Measurements from ENCODE around the gene MRTFA. TPM values are rescaled to one million over a fixed set of nuclear protein-coding genes. Genes with fewer than 3 reads are reported as not detected.

Gene MRTFA
- polyA plus RNA-seq, 2 of the 4 experiments (the other 2 are of a cell fraction), result 6.8 to 48.3 TPM

GRCh38 chr22:40366068-40366467, 270.5 kb downstream of the MRTFA start (continued):
- TF ChIP-seq EHMT2 (IDR thresholded peaks at IDR 0.05; ENCODE audit: low read depth) (no peak), RARB (CRISPR knock-in tag; IDR thresholded peaks at IDR 0.05) (no peak), KDM5A (IDR thresholded peaks at IDR 0.05) (no peak)
- TF ChIP-seq, protein P1, sequence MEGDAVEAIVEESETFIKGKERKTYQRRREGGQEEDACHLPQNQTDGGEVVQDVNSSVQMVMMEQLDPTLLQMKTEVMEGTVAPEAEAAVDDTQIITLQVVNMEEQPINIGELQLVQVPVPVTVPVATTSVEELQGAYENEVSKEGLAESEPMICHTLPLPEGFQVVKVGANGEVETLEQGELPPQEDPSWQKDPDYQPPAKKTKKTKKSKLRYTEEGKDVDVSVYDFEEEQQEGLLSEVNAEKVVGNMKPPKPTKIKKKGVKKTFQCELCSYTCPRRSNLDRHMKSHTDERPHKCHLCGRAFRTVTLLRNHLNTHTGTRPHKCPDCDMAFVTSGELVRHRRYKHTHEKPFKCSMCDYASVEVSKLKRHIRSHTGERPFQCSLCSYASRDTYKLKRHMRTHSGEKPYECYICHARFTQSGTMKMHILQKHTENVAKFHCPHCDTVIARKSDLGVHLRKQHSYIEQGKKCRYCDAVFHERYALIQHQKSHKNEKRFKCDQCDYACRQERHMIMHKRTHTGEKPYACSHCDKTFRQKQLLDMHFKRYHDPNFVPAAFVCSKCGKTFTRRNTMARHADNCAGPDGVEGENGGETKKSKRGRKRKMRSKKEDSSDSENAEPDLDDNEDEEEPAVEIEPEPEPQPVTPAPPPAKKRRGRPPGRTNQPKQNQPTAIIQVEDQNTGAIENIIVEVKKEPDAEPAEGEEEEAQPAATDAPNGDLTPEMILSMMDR (IDR thresholded peaks at IDR 0.05), result no peak

DNA sequence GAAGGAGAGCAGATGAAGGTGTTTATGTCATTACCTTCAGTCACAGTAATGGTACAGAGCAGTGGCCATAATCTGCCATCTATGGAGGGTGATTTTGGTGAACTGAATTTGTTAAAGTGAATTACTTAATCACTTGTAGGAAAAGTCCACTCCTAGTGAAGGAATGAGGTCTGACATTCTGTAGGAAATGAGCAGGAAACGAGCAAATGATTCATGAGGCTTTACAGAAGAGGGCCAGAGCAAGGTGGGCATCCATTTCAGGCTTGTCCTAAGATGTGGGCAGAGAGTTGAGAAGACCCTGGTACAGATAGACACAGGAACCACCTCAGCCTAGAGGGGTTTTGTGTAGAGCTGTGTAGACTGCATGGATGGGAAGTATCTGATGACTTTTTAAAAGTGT, 272.1 kb downstream of the MRTFA start:
- FAIRE-seq (no peak), DNase-seq (ENCODE audit: low read depth in 1 of 2, low spot score in 1 of 2) (no peak), ATAC-seq (no peak)
- Histone ChIP-seq H3K4me2 (no peak overlapping the region), H3K27ac (no peak overlapping the region), H3K4me1 (no peaks in the 10 kb centered on the region), H3K9me3 (no peaks in the 10 kb centered on the region), H3K4me3 (no peak overlapping the region)
- TF ChIP-seq NFE2L2 (conservative IDR thresholded peaks at IDR 0.05; ENCODE audit: low read length), result no peak
- no peak for TF ChIP-seq CBX8 (IDR thresholded peaks at IDR 0.05)
- no peak for TF ChIP-seq RARB (CRISPR knock-in tag; IDR thresholded peaks at IDR 0.05)
- no peak for TF ChIP-seq TFCP2L1 (CRISPR knock-in tag; IDR thresholded peaks at IDR 0.05)
- no peak for TF ChIP-seq E2F6 (IDR thresholded peaks at IDR 0.05; ENCODE audit: borderline replicate concordance, low read depth)
- TF ChIP-seq CHD4 (IDR thresholded peaks at IDR 0.05; ENCODE audit: borderline replicate concordance), result no peak
- no peak for TF ChIP-seq ZSCAN20 (CRISPR knock-in tag; IDR thresholded peaks at IDR 0.05)
- TF ChIP-seq FOXS1 (CRISPR knock-in tag; IDR thresholded peaks at IDR 0.05), result no peak
- no peak for TF ChIP-seq POLR2AphosphoS2 (conservative IDR thresholded peaks at IDR 0.05; ENCODE audit: low read length)
- no peak for TF ChIP-seq MAZ (IDR thresholded peaks at IDR 0.05; ENCODE audit: borderline replicate concordance, low read depth, low read length)
- TF ChIP-seq, protein P1 (IDR thresholded peaks at IDR 0.05), result no peak
- TF ChIP-seq RNF2 (IDR thresholded peaks at IDR 0.05; ENCODE audit: borderline replicate concordance, low read depth), result no peak
- no peak for TF ChIP-seq ELK1 (IDR thresholded peaks at IDR 0.05; ENCODE audit: low read depth, low read length)
- TF ChIP-seq MAFK (IDR thresholded peaks at IDR 0.05; ENCODE audit: partially characterized antibody), result no peak
- 90% methylated on average over 1 of the region's 1 CpG for WGBS (ENCODE audit: missing lambda C conversion rate)
- ChIA-PET CTCF (interaction anchor here (6.6 kb wide), 1 partner anchor 16 kb away, joined by 31 read pairs; the partner anchor contains the start of gene ADSL), POLR2A (no interaction called here)

- no peak for DNase-seq (ENCODE audit: low read depth in 1 of 2, low spot score in 1 of 2)
- Histone ChIP-seq H3K4me2 (no peak overlapping the region), H3K4me1 (no peaks in the 10 kb centered on the region), H3K27ac (no peak overlapping the region), H3K4me3 (no peak overlapping the region), H3K9me3 (no peaks in the 10 kb centered on the region)
- 92% methylated on average over 3 of the region's 3 CpGs for WGBS (ENCODE audit: missing lambda C conversion rate)
- ATAC-seq, result no peak
- FAIRE-seq, result no peak
- CTCF ChIA-PET, result interaction anchor here (0.7 to 6.6 kb wide), 3 partner anchors 13 to 460 kb away, joined by 4 to 31 read pairs (median 4); partner anchors contain the start of gene ADSL
- POLR2A ChIA-PET, result no interaction called here
- TF ChIP-seq POLR2A (IDR thresholded peaks at IDR 0.05; ENCODE audit: low read length) (no peak), PBX3 (IDR thresholded peaks at IDR 0.05) (no peak), RNF2 (IDR thresholded peaks at IDR 0.05; ENCODE audit: borderline replicate concordance, low read depth) (no peak), FOSB (CRISPR knock-in tag; IDR thresholded peaks at IDR 0.05) (no peak), SREBF2 (IDR thresholded peaks at IDR 0.05) (no peak), CBX2 (IDR thresholded peaks at IDR 0.05; ENCODE audit: borderline replicate concordance, low read depth) (no peak), JUNB (IDR thresholded peaks at IDR 0.05) (no peak), ZFP36 (IDR thresholded peaks at IDR 0.05; ENCODE audit: borderline replicate concordance, partially characterized antibody) (no peak), NFE2L2 (conservative IDR thresholded peaks at IDR 0.05; ENCODE audit: low read length) (no peak), HES2 (IDR thresholded peaks at IDR 0.05) (no peak), MAZ (IDR thresholded peaks at IDR 0.05; ENCODE audit: borderline replicate concordance, low read depth, low read length) (no peak)
- TF ChIP-seq, protein P2, sequence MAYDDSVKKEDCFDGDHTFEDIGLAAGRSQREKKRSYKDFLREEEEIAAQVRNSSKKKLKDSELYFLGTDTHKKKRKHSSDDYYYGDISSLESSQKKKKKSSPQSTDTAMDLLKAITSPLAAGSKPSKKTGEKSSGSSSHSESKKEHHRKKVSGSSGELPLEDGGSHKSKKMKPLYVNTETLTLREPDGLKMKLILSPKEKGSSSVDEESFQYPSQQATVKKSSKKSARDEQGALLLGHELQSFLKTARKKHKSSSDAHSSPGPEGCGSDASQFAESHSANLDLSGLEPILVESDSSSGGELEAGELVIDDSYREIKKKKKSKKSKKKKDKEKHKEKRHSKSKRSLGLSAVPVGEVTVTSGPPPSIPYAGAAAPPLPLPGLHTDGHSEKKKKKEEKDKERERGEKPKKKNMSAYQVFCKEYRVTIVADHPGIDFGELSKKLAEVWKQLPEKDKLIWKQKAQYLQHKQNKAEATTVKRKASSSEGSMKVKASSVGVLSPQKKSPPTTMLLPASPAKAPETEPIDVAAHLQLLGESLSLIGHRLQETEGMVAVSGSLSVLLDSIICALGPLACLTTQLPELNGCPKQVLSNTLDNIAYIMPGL (CRISPR knock-in tag; IDR thresholded peaks at IDR 0.05; ENCODE audit: borderline replicate concordance), result no peak
- TF ChIP-seq, protein P3, sequence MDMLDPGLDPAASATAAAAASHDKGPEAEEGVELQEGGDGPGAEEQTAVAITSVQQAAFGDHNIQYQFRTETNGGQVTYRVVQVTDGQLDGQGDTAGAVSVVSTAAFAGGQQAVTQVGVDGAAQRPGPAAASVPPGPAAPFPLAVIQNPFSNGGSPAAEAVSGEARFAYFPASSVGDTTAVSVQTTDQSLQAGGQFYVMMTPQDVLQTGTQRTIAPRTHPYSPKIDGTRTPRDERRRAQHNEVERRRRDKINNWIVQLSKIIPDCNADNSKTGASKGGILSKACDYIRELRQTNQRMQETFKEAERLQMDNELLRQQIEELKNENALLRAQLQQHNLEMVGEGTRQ (IDR thresholded peaks at IDR 0.05), result no peak
These were observed 273.5 kb downstream of the MRTFA start for GRCh38 chr22:40363059-40363458.

Data from A549 (cell line).